NCI-H1930 (cell line): Measurements from ENCODE around the gene LFNG.
A peak's percentile ranks its signal among the peaks of the same experiment; 100 is the strongest.

Source experiments
- DNase-seq, 2 experiments: peaks; one replicate each; lab custom pipeline; 2025; lab: John Stamatoyannopoulos, UW

Gene LFNG, protein sequence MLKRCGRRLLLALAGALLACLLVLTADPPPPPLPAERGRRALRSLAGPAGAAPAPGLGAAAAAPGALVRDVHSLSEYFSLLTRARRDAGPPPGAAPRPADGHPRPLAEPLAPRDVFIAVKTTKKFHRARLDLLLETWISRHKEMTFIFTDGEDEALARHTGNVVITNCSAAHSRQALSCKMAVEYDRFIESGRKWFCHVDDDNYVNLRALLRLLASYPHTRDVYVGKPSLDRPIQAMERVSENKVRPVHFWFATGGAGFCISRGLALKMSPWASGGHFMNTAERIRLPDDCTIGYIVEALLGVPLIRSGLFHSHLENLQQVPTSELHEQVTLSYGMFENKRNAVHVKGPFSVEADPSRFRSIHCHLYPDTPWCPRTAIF

DNA sequence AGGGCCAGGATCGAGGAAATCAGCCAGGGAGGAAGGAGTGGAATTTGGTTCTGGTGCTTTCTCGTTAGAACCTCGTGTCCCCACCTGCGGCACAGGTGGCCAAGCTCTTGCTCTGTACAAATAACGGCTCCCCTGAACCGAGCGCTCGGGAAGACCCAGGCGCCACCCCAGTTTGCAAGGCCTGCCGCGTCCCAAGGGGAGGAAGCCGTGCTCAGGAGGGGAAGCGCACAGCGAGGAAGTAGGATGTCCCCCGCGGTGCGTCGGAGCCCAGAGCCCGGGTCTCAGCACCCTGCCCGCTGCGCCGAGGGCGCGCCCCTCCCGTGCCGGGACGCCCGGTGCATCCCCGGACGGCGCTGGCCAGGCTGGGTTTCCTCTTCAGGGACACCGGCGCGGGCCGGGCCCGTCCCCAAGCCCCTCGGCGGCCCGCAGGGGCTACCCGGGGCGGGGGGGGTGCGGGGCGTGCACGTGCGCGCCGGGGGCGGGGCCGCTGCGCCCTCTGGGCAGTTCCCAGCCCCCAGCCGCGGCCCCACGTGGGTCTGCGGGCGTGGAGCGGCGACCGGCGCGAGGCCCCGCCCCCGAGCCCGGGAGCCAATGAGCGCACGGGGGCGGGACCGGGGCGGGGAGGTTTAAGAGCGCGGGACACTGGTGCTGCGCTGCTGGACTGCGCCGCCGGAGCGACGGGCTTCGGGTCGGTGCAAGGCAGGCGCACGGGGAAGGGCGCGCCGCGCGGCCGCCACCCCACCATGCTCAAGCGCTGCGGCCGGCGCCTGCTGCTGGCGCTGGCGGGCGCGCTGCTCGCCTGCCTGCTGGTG is at the start of gene LFNG:
LFNG (plus strand) TSS at position 656 of the 812 bp plus-strand sequence; CDS start at position 744, 88 bp downstream.
- peak; percentile 83 to 91 for DNase-seq

DNA sequence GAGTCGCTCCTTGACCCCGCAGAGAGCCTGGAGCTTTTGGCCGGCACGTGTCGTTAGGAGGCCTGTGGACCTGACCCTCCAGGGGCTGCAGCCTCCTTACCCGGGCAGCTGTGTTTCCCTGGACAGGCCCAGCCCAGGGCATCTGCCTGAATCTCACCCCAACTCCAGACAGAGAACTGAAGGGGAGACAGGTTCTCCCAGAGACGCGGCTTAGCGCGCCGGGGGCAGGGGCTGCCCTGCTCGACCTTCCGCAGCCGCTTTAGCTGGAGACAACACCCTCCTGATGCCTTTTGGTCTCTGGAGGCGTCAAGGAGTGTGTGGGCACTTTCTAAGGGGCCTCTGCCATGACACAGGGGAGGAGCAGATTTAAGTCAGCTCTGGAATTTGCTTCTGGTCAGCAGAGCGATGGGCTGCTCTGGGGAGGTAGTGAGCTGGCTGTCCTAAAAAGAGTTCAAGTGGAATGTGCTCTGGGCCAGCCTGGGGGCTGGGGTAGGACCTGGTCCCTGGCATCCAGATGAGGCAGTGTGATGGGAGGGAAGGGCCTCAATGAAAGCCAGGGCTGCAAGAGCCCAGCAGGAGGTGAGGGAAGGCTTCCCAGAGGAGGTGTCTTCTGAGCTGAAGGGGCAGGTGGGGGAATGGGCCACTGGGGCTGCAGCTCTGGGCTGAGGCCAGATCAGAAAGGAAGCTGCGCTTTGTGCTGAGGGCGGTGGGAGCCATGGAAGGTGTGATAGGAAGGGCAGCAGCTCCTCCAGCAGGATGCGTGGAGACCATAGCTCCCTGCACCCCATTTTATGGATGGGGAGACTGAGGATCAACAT is 49.2 kb upstream of the LFNG start:
- no peak for DNase-seq

DNA sequence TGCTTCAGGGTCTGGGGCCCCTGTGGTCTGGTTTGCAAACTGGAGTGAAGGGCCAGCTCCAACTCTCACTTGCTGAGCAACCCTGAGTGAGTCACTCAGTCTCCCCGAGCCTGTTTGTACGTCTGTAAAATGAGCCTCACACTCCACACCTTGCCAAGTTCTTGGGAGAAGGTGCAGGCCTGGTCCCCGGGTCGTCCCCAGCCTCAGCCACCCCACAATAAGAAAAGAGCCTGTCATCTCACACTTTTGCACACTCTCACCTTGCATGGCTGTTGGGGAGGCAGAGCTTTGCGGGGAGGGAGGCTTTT is 48.6 kb upstream of the LFNG start:
- no peak for DNase-seq

GRCh38 chr7:2471396-2471795 is 48.2 kb upstream of the LFNG start:
- DNase-seq, result no peak

- DNase-seq, result no peak
Observed at GRCh38 chr7:2472739-2473138, 46.8 kb upstream of the LFNG start.

GRCh38 chr7:2473496-2474180 is 45.9 kb upstream of the LFNG start:
- no peak for DNase-seq

GRCh38 chr7:2474224-2474623 is 45.4 kb upstream of the LFNG start:
- DNase-seq, result no peak

- no peak for DNase-seq
Observed at GRCh38 chr7:2474813-2475677, 44.5 kb upstream of the LFNG start.

GRCh38 chr7:2475678-2476015 is 43.9 kb upstream of the LFNG start:
- no peak for DNase-seq

DNA sequence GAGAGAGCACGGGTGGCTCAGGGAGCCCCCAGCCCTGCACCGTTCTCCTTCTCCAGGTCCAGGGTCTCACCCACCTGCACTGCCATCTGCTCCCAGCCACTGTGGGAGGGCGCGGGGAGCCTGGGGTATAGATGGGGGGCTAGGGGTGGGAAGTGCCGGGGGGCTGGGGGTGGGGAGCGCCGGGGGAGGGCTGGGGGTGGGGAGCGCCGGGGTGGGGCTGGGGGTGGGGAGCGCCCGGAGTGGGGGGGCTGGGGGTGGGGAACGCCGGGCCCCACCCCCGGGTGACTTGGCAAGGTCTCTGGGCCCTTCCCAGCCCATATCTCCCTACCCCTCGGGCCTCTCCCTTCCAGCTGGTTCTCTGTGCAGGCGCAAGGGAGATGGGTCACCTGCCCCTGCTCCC is 43.3 kb upstream of the LFNG start, which contains the start of gene GRIFIN:
GRIFIN (minus strand) TSS at position 101 of the 400 bp plus-strand sequence; CDS start at position 86, 15 bp downstream.
- no peak for DNase-seq

GRCh38 chr7:2476776-2477446 is 42.7 kb upstream of the LFNG start:
- no peak for DNase-seq

GRCh38 chr7:2477447-2478398 is 41.9 kb upstream of the LFNG start:
- DNase-seq, result peak in 1 of 2 experiments; percentile 6

DNA sequence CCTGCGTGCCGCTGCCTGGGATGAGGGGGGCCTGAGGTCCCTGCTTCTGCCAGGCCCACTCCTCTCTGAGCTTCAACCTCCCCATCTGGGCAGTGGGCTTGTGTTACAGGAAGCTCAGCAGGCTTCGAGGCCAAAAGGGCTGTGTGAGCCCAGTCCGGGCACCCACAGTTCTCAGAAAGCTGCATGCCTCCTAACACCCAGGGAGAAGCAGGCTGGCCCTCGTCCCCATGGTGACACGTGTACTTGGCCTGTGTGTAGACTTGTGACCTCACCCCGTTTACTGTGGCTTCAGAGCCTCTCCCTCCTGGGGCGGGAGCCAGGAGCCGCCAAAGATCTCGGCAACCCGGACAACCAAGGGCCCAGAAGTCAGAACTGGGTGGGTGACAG is 41.2 kb upstream of the LFNG start:
- DNase-seq, result no peak

GRCh38 chr7:2478800-2479199 is 40.8 kb upstream of the LFNG start:
- DNase-seq, result no peak

DNA sequence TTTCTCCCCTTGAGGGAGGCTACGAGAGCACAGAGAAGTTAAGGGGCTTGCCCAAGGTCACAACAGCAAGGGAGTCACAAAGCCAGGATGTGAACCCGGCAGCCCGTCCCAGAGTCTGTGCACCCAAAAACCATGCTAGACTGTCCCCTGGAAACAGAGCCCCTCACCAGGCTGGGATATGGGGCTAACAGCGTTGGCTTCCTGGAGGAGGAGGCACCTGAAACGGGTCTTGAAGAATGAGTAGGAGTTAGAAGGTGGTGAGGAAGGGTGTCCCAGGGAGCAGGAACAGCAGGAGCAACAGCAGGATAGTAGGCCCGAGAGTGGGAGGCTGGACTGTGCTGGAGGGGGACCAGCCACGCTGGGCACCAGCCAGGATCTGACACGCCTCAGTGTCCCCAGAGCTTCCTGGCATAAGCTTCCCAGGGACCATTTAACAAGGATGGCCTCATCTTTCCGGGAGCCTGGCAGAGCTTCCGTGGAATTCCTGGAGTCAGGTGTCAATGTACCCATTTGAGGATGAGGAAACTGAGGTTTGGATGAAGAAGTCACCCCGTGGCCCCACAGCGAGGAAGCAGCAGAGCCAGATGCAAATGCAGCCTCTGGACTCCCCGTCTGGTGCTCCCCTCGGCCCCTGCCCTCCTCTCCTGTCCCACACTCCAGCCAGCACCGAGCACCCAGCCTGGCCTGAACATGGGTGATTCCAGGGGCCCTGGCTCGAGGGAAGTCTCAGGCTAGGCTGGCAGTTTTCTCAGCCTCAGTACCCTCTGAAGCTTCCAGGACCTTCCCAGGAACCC is 40.1 kb upstream of the LFNG start:
- no peak for DNase-seq

DNA sequence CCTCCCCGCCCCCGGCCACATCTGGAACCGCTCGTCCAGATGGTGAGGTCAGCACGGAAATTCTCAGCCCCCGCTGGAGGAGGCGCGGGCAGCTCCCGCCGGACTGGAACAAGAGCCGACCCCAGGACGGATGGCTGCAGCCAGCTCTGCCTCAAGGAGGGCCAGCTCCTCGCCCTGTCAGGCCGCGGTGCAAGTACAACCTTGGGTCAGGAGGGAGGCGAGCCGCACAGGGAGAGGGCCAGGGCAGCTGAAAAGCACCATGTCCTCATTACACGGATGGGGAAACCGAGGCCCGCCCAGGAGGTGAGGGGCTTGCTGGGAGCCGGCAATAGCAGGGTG is 39.5 kb upstream of the LFNG start:
- no peak for DNase-seq

GRCh38 chr7:2481195-2481594 is 38.4 kb upstream of the LFNG start:
- no peak for DNase-seq

- no peak for DNase-seq
Observed at GRCh38 chr7:2482725-2483451, 36.7 kb upstream of the LFNG start.
